Measurements from ENCODE around the gene PDZRN4.

- no peak for TF ChIP-seq SUZ12 (IDR thresholded peaks at IDR 0.05; ENCODE audit: extremely low read depth, insufficient read depth, insufficient read length)
- no peak for TF ChIP-seq YY1 (IDR thresholded peaks at IDR 0.05; ENCODE audit: insufficient read depth, insufficient read length)
- no peak for TF ChIP-seq ZNF274 (IDR thresholded peaks at IDR 0.05; ENCODE audit: low read depth, low read length)
These were observed 326.1 kb downstream of the PDZRN4 start for GRCh38 chr12:41514021-41514777.
